ENCODE data around the gene NUP210.
"Not testable (repeated sequence)": the region's sequence is repeated elsewhere in the genome, so short reads cannot be mapped to it uniquely, and the experiment has no call there.

Gene NUP210

DNA sequence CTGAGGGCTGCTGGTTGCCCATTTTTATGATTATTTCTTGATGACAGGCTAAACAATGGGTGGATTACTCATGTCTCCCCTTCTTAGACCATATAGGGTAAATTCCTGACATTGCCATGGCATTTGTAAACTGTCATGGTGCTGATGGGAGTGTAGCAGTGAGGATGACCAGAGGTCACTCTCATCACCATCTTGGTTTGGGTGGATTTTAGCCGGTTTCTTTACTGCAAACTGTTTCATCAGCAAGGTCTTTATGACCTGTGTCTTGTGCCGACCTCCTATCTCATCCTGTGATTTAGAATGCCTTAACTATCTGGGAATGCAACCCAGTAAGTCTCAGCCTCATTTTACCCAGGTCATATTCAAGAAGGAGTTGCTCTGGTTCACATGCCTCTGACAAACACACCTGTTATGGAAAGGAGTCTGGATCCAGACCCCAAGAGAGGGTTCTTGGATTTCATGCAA, 10.3 kb upstream of the NUP210 start:
- in situ Hi-C loops (cut with MboI; ENCODE audit: low sequenced_read_pairs) = not testable (repeated sequence)

DNA sequence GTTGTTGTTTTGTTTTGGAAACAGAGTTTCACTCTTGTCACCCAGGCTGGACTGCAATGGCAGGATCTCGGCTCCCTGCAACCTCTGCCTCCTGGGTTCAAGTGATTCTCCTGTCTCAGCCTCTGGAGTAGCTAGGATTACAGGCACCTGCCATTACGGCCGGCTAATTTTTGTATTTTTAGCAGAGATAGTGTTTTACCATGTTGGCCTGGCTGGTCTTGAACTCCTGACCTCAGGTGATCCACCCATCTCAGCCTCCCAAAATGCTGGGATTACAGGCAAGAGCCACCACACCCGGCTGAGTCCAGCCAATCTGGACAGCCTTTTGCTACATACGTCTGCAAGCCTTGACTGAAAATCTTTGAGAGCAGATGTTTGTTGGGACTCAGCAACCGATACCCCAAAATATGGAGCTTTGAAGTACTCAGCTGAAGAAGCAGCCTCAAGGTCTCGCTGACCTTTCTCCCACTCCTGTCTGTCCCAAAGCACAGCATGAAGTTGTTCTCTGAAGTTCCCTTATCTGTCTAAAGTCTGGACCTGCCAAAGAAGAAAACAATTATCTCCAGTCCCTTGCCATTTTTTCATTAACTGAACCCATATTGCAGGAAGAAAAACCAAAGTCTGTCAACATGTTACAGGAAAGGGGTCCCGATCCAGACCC, 9.6 kb upstream of the NUP210 start:
- in situ Hi-C loops (cut with MboI; ENCODE audit: low sequenced_read_pairs) = no loop called here

DNA sequence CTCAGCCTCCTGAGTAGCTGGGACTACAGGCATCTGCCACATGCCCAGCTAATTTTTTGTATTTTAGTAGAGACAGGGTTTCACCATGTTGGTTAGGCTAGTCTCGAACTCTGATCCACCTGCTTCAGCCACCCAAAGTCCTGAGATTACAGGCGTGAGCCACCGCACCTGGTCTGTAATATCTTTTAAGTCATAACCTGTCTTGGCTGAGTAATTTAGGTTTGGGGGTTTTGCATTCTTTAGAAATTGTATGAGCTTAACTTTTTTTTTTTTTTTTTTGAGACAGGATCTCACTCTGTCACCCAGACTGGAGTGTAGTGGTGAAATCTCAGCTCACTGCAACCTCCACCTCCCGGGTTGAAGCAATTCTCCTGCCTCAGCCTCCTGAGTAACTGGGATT, 8.6 kb upstream of the NUP210 start:
- in situ Hi-C loops (cut with MboI; ENCODE audit: low sequenced_read_pairs) = not testable (repeated sequence)

DNA sequence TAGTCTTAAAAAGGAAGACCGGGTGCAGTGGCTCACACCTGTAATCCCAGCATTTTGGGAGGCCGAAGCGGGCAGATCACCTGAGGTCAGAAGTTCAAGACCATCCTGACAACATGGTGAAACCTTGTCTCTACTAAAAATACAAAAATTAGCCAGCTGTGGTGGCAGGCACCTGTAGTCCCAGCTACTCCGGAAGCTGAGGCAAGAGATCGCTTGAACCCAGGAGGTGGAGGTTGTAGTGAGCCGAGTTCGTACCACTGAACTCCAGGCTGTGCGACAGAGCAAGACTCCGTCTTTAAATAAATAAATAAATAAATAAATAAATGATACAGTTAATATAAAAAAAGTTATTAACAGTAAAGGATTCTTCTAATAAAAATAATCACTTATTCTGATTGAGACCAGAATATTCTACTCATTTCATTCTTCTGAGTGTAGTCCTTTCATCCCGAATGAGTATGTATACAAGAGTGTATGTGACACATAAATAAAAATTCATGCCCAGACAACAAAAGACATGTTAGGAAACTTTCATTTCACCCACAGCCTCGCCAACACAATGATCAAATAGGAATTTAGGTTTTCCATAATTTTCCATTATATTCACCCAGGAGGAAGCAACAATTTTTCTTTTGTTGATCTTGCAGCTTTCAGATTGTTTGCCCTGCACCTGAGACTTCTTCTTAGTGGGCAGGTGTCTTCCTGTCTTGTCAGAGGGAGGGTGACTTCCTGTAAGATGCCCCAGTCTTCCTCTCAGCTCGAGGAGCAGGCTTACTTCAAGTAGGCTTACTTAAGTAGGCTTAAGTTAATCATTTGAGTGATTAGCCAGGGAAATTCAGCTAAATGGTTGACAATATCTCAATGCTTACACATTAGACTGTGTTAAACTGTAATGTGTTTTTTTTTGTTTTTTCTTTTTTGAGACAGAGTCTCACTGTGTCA, 7.8 kb upstream of the NUP210 start:
- in situ Hi-C loops (cut with MboI; ENCODE audit: low sequenced_read_pairs) = no loop called here

DNA sequence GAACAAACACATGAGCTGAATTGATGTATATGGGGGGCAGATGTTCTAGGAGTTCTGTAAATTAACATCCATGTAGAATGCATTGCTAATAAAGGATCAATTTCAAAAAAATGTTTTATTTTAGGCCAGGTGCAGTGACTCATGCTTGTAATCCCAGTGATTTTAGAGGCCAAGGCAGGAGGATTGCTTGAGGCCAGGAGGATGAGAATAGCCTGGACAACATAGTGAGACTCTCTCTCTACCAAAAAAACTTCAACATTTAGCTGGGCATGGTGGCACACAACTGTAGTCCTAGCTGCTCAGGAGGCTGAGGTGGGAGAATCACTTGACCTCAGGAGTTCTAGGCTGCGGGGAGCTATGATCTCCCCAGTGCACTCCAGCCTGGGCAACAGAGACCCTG, 6.5 kb upstream of the NUP210 start:
- in situ Hi-C loops (cut with MboI; ENCODE audit: low sequenced_read_pairs) = no loop called here

DNA sequence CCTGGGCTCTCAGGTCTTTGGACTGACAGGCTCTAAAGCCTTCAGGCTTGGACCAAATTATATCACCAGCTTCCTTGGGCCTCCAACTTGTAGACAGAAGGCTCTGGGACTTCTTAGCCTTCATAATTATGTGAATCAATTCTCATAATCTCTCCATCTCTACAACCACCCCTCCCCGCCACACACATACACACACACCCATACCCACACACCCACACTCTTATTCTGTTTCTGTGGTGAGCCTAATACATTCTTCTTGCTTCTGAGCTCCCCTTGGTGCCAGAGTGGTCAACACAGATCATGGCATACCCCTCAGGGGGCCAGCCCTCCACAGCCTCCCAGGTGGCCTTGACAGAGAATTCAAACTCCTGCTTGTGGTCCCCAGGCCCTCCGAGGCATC, 5.6 kb upstream of the NUP210 start:
- in situ Hi-C loops (cut with MboI; ENCODE audit: low sequenced_read_pairs) = no loop called here

DNA sequence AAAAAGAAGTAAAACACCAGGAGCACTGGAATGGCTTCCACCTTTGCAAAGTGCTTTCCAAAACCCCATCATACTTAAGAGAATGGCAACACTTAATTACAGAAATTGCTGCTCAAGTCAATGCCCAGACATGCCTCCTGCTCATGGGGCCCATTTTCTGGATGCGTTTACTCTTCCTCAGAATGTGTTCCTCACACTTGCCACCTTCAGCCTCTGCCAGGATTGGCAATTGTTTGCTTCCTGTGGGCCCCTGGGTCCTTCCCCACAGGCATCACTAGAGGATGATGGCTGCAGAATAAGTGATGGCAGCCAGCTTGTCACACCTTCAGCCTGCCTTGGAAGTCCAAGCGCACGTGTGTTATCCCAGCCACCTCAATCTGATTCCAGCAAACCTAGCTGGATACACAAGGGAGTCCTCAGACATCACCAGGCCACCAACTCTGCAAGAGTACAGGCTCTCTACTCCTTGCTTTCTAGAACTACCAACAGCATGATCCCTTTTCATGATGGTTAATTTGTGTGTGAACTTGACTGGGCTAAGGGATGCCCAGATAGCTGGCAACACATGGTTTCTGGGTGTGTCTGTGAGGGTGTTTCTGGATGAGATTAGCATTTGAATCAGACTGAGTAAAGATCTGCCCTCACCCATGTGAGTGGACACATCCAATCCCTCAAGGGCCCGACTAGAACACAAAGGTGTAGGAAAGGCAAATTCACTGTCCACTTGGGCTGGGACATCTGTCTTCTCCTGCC, 4.9 kb upstream of the NUP210 start:
- in situ Hi-C loops (cut with MboI; ENCODE audit: low sequenced_read_pairs) = no loop called here

DNA sequence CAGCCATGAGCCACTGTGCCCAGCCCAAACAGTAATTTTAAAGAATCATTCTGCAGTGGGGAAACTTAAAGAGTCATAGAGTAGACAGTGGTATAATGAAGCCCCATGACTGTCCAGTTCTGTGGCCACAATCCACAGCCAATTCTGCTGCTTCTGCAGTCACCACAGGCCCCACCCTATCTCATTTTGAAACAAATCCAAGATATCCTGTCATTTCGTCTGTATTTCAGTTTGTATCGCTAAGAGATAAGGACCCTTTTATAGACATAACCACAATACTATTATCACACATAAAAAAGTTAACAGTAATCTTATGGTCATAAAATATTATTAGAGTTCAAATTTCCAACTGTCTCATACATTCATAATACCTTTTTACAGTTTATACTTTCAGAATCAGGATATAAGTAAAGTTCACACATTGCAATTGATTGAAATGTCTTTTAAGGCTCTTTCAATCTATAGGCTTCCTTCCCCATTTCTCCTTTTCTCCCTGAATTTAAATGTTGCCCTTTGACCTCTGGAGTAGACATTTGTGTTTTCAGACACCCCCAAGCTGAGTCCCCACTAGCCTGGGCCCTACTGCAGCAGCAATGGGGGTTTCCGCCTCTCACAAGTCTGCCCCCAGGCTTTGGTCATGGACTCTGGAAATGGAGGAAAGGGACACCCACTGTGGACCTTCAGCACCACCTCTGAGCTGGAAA, 4.2 kb upstream of the NUP210 start:
- in situ Hi-C loops (cut with MboI; ENCODE audit: low sequenced_read_pairs) = no loop called here

DNA sequence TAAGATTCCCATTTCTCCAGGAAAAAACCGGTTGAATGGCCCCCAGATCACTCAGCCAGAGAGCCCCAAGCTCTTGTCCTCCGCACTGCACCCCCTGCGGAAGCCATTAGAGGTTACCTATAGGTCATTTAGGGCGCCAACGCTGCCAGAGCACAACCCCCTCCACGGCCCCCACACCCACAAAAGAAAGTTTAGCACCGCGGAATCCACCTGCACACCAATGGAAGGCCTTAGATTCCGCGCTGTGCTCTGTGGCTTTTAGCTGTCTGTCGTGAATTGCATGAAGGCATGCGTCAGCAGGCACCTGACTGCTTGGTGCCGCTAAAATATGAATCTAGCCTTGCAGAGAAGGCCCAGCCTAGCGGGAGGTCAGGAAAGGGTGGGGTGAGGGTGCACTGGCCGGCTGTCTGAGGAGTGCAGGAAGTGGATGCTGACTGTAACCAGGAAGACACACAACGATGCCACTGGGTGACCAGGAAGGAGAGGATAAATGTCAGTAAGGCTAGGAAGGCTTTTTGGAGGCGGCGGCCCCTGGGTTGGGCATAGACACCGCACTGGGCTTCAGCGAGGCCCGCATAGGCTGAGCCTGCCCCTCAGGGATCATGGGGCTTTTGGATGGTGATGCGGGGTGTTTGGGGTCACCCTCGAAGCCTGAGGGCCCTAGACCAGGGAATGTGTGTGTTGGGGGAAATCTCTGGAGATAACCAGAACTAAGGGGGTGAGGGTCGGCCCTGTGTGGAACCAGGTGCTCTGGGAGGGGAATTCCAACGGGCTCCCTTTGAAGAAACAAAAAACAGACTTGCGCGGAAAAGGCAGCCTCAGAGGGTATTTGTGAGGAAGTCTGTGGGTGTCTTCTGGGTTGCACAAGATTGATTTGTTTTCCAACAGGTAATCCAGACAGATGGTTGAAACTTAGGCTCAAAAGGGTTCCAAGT, 976 bp upstream of the NUP210 start:
- in situ Hi-C loops (cut with MboI; ENCODE audit: low sequenced_read_pairs) = no loop called here

DNA sequence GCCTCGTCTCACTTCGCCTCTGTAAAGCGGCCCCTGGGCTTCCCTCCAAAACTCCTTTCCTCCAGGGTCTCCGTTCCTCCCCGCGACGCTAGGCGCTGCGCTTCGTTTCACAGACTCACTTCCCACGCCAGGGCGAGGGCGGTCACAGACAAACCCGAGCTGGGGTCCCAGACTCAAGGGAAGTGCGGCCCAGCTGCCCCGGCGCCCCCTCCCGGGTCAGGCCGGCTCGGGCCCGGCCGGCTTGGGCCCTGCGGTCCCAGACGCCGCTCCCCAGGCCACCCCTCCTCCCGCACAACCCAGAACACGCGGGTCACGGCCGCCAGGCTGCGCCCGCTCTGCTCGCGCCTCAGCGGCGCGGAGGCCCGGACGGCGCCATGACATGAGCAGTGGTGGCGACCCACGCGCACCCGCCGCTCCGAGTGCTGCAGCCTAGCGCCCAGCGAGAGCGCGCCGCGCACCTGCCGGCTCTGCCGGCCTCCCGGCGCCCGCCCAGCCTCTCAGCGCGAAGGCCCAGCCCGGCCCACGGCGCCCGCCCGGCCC, 547 bp downstream of the NUP210 start:
- in situ Hi-C loops (cut with MboI; ENCODE audit: low sequenced_read_pairs) = no loop called here

DNA sequence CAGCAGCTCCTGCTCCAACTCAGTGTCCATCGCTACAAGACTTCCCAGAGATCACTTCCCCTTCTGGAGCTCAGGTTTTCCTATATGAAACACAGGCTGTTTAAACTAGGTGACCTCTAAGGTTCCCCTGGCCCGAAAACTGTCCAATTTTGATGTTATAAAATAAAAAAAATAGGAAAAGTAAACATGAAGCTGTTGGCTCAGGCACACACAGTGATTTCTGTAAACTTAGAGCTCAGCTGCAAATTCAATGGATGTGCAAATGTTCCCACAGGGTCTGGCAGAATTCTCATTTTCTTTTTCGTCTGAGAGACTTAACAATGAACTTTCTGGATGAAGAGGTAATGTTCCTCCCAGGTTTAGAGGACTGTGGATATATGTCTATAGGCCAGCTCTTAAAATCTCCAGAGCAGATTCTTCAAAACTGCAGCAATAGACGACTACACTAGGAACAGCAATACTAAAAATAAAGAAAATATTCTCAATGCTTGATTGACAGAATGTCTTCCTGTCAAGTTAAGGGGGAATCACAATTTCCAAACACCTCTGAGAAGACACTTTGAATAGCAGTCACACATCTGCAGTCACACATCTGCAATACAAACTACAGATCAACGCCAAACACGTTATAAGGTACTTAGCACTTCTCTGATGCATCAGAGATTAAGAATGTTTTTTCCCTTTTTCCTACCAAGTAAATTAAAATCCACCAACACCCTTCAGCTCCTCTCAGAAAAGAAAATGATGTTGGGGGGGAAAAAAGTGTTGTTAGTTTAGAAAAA, 2.8 kb downstream of the NUP210 start:
- in situ Hi-C loops (cut with MboI; ENCODE audit: low sequenced_read_pairs) = no loop called here

DNA sequence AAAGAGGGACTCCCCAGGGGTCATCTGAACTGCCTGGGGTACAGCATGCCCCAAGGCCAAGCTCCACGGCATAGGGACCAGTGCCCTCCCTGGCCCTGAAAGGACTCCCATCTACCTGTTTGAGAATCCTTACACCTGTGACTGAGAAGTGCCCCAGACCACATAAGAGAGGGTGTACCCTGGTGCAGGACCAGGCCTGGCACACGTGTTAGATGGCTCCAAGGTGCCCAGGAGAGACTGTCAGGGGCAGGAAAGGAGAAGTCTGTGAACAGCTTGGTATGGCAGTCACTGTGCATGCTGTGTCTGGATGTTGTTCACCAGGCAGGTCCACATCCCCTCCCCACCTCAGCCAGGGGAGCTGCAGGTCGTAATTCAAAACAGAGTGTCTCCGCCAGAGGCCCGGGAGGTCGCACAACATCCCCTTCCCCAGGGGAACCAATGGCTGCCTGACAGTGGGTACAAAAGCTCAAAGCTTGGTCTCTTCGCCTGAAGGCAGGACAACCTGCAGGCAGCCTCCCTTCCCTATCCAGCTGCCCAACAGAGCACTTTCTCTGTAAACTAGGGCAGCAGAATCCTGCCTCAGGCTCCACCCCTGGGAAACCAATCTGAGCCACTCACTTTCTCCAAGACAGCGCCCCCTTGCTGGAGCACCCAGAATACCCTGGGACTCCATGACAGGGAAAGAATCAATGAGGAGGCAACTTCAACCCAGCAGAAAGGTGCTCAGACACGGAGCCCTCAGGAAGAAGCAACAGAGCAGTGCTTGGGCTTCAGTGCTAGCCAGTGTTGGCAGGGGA, 3.9 kb downstream of the NUP210 start:
- in situ Hi-C loops (cut with MboI; ENCODE audit: low sequenced_read_pairs) = no loop called here

DNA sequence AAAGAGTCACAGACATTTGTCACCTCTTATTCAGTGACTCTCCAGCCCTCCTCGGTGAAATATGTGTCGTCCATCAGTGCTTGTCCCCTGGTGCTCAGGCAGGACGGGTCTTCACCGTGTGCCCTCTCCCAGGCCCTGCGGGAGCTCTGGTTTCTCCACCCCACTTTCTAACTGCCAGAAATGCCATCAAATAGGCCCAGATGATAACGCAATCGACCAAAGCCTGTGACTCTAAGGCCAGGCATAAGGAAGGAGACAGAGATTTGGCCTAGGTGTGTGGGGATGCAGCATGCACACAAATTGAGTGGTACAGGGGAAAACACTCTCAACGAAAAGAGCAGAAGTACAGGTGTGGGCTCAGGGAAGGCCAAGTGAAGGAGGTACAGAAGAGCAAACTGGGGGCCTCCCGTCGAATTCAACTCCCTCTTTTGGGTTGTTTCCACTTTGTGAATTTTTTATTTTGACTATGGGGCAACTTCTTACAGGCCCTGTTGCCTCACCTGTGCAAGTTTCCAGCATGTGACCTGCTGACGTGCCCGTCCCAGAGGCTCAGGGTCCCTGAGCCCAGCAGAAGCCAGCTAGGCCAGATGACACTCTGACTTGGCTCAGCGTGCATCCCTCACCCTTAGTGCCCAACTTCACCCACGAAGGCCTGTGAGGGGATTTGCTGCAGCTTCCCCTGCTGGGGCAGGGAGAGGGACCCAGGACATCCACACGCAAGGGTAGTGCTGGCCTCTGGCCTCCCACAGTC, 4.7 kb downstream of the NUP210 start:
- in situ Hi-C loops (cut with MboI; ENCODE audit: low sequenced_read_pairs) = no loop called here

DNA sequence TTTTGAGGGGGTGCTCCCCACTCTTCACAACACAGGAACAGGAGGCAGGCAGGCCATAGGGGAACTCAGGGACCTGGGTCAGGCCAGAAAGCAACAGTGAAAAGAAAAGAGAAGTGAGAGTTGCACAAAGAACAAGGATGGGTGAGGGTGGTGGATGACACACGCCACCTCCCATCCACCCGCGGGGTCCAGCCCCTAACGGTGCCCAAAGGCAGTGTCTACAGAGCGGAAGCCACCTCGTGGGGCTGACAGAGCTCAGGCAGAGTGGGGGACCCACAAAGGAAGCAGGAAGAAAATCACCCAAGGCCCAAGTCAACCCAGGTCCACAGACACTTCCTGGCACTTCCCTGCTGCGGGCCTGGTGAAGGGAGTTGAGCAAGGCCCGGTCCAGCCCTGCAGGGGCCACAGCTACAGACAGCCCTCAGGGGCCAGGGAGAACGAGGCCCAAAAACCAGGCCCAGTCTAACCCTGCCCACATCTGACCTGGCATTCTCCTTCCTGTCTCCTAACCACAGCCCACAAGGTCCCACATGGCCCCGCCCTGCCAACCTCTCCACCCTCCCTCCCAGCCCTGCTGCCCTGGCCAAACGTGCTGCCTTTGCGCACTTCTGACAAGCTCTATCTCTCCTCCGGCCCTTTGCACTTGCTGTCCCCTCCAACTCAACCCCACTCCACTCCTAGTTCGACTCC, 5.9 kb downstream of the NUP210 start:
- in situ Hi-C loops (cut with MboI; ENCODE audit: low sequenced_read_pairs) = no loop called here

DNA sequence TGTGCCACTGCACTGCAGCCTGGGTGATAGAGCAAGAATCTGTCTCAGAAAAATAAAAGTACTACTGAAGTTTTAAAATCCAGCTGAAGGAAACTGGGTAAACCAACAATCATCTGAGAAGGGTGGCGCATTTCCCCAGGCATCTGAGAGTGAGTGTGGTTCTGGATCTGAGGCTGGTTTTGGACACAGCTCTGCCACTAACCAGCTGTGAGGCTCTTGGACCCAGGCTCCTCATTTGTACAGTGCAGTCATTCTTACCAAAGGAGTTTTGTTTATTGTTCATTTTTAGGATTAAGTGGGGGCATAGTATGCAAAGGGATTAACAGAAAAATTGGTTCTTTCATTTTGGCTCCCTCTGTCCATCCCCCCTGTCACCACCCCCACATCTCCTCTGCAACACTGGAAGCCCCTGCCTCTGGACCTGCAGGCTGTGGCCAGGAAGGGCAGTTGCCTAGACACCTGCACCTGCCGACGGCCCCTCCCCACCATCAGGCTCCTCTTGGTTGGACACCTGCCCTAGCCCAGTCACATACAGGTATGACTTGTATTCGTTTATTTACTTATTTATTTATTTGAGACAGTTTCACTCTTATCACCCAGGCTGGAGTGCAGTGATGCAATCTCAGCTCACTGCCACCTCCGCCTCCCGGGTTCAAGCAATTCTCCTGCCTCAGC, 8.8 kb downstream of the NUP210 start:
- in situ Hi-C loops (cut with MboI; ENCODE audit: low sequenced_read_pairs) = no loop called here

DNA sequence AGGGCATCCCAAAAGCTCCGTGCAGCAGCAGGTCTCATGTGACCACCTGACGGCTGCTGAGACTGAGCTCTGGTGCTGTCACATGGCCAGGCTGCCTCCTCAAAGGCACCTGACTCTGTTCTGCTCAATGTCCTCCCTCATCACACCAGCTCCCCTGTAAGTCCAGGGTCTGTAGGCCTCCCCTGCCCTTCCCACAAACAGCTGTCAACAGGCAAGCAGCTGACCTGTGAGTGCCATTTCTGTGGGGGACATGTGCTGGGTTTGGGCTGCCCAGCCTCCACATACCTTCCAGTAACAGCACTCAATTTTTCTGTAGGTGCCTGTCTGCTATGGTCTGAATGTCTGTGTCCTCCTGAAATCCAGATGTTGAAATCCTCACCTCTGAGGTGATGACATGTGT, 11.2 kb downstream of the NUP210 start:
- in situ Hi-C loops (cut with MboI; ENCODE audit: low sequenced_read_pairs) = no loop called here

All from hTERT RPE-1 (cell line).